Measurements from ENCODE around the gene LYZL6.

The LYZL6 gene

GRCh38 chr17:35977509-35977908, 34.0 kb upstream of the LYZL6 start:
- TF ChIP-seq TAF1 (IDR thresholded peaks at IDR 0.05; ENCODE audit: borderline replicate concordance, insufficient read depth, low read length), result no peak
- no peak for TF ChIP-seq FOXP2 (optimal IDR thresholded peaks at IDR 0.05; ENCODE audit: borderline replicate concordance, extremely low read depth, extremely low read length, insufficient read depth)
- TF ChIP-seq SIN3A (IDR thresholded peaks at IDR 0.05; ENCODE audit: borderline replicate concordance, insufficient read depth, low read length), result no peak
- TF ChIP-seq POLR2AphosphoS5 (IDR thresholded peaks at IDR 0.05; ENCODE audit: low read depth, low read length), result no peak
- TF ChIP-seq, protein P1, sequence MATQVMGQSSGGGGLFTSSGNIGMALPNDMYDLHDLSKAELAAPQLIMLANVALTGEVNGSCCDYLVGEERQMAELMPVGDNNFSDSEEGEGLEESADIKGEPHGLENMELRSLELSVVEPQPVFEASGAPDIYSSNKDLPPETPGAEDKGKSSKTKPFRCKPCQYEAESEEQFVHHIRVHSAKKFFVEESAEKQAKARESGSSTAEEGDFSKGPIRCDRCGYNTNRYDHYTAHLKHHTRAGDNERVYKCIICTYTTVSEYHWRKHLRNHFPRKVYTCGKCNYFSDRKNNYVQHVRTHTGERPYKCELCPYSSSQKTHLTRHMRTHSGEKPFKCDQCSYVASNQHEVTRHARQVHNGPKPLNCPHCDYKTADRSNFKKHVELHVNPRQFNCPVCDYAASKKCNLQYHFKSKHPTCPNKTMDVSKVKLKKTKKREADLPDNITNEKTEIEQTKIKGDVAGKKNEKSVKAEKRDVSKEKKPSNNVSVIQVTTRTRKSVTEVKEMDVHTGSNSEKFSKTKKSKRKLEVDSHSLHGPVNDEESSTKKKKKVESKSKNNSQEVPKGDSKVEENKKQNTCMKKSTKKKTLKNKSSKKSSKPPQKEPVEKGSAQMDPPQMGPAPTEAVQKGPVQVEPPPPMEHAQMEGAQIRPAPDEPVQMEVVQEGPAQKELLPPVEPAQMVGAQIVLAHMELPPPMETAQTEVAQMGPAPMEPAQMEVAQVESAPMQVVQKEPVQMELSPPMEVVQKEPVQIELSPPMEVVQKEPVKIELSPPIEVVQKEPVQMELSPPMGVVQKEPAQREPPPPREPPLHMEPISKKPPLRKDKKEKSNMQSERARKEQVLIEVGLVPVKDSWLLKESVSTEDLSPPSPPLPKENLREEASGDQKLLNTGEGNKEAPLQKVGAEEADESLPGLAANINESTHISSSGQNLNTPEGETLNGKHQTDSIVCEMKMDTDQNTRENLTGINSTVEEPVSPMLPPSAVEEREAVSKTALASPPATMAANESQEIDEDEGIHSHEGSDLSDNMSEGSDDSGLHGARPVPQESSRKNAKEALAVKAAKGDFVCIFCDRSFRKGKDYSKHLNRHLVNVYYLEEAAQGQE (IDR thresholded peaks at IDR 0.05; ENCODE audit: insufficient read depth in 1 of 2, low read depth in 2 of 2, low read length in 2 of 2), result no peak

- TF ChIP-seq TAF1 (IDR thresholded peaks at IDR 0.05; ENCODE audit: borderline replicate concordance, insufficient read depth, low read length) (no peak), POLR2AphosphoS5 (IDR thresholded peaks at IDR 0.05; ENCODE audit: low read depth, low read length) (no peak), FOXP2 (optimal IDR thresholded peaks at IDR 0.05; ENCODE audit: borderline replicate concordance, extremely low read depth, extremely low read length, insufficient read depth) (no peak), SIN3A (IDR thresholded peaks at IDR 0.05; ENCODE audit: borderline replicate concordance, insufficient read depth, low read length) (no peak)
- TF ChIP-seq, protein P1 (IDR thresholded peaks at IDR 0.05; ENCODE audit: insufficient read depth in 1 of 2, low read depth in 2 of 2, low read length in 2 of 2), result no peak
Observed at GRCh38 chr17:35973333-35974260, 30.1 kb upstream of the LYZL6 start.

DNA sequence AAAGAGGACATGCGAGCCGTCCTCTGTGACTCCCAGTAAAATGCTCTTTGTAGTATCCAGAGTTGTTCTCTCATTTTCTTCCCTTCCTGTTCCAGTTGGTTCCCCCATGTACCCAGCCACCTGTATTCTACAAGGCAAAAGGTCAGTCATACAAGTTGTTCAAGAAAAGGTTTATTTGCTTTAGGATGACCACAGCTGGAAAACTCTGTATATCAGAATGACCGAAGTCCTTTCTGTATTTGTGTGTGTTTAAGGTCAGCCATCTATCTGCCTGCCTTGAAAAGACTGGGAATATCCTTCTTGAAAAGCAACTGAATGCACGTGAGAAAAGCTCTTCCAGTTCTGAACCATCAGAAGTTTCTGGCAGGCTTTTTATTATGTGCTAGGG, 29.4 kb upstream of the LYZL6 start:
- TF ChIP-seq, protein P1 (IDR thresholded peaks at IDR 0.05; ENCODE audit: insufficient read depth in 1 of 2, low read depth in 2 of 2, low read length in 2 of 2), result no peak
- TF ChIP-seq SIN3A (IDR thresholded peaks at IDR 0.05; ENCODE audit: borderline replicate concordance, insufficient read depth, low read length) (no peak), TAF1 (IDR thresholded peaks at IDR 0.05; ENCODE audit: borderline replicate concordance, insufficient read depth, low read length) (no peak), FOXP2 (optimal IDR thresholded peaks at IDR 0.05; ENCODE audit: borderline replicate concordance, extremely low read depth, extremely low read length, insufficient read depth) (no peak), POLR2AphosphoS5 (IDR thresholded peaks at IDR 0.05; ENCODE audit: low read depth, low read length) (no peak)

DNA sequence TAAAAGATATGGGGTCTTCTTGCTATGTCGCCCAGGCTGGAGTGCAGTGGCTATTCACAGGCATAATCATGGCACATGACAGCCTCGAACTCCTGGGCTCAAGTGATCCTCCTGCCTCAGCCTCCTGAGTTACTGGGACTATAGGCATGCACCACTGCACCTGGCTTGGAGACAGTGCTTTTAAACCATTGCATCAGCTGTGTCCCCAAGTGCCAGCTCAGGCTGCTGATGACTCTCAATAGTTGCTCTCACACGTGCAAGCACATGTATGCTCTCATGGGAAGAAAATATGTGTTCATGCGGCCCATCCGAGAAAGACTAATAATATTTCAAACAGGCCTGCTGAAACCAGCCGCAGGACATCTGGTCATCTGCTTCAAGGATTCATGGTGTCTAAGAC, 29.0 kb upstream of the LYZL6 start:
- TF ChIP-seq, protein P1 (IDR thresholded peaks at IDR 0.05; ENCODE audit: insufficient read depth in 1 of 2, low read depth in 2 of 2, low read length in 2 of 2), result no peak
- TF ChIP-seq SIN3A (IDR thresholded peaks at IDR 0.05; ENCODE audit: borderline replicate concordance, insufficient read depth, low read length), result no peak
- no peak for TF ChIP-seq FOXP2 (optimal IDR thresholded peaks at IDR 0.05; ENCODE audit: borderline replicate concordance, extremely low read depth, extremely low read length, insufficient read depth)
- no peak for TF ChIP-seq TAF1 (IDR thresholded peaks at IDR 0.05; ENCODE audit: borderline replicate concordance, insufficient read depth, low read length)
- no peak for TF ChIP-seq POLR2AphosphoS5 (IDR thresholded peaks at IDR 0.05; ENCODE audit: low read depth, low read length)

Data from PFSK-1 (cell line).